SK-N-SH treated with all-trans-retinoic acid at 6 μM for 48 hours (cell line): ENCODE measurements around the gene SFXN5.

Experiments used
- ARNTL ChIP-seq: fragments of 450-650 bp; formaldehyde crosslinking; IDR thresholded peaks from 2 replicates; pipeline ENCODE4 v1.5.0; 2020; ENCODE audit warnings: low read depth, mild to moderate bottlenecking, moderate library complexity, borderline replicate concordance
- CSRNP3 ChIP-seq: fragments of 250-450 bp; sonication (Bioruptor Pico); IDR thresholded peaks from 2 replicates; pipeline ENCODE4 v1.5.1; 2021; ENCODE audit warnings: mild to moderate bottlenecking, moderate library complexity
- GLIS3 ChIP-seq: fragments of 250-450 bp; sonication (Bioruptor Pico); IDR thresholded peaks from 2 replicates; pipeline ENCODE4 v1.5.0; 2020; ENCODE audit warnings: mild to moderate bottlenecking, moderate library complexity
- ISL1 ChIP-seq: fragments of 250-450 bp; sonication (Bioruptor Pico); IDR thresholded peaks from 2 replicates; pipeline ENCODE4 v2.1.2; 2022; ENCODE audit warnings: mild to moderate bottlenecking, moderate library complexity
- RARB ChIP-seq: fragments of 250-450 bp; sonication (Bioruptor Pico); IDR thresholded peaks from 2 replicates; pipeline ENCODE4 v1.8.0; 2021; ENCODE audit warnings: mild to moderate bottlenecking, moderate library complexity
- SNAI2 ChIP-seq: fragments of 250-450 bp; sonication (Bioruptor Pico); IDR thresholded peaks from 2 replicates; pipeline ENCODE4 v1.5.0; 2020; ENCODE audit warnings: mild to moderate bottlenecking, moderate library complexity
- ZNF70 ChIP-seq: fragments of 450-650 bp; formaldehyde crosslinking; IDR thresholded peaks from 2 replicates; pipeline ENCODE4 v1.5.0; 2020; ENCODE audit warnings: mild to moderate bottlenecking, moderate library complexity
- TF ChIP-seq, protein P1 (sequence below): fragments of 250-450 bp; sonication (Bioruptor Pico); IDR thresholded peaks from 2 replicates; pipeline ENCODE4 v1.5.1; 2020; ENCODE audit warnings: low read depth, mild to moderate bottlenecking, moderate library complexity
- TF ChIP-seq, protein P2 (sequence below): fragments of 250-450 bp; sonication (Bioruptor Pico); IDR thresholded peaks from 2 replicates; pipeline ENCODE4 v1.8.0; 2021; ENCODE audit warnings: low read depth, mild to moderate bottlenecking, moderate library complexity, borderline replicate concordance

GRCh38 chr2:72955228-72956049 lies 116.1 kb downstream of the SFXN5 start:
- TF ChIP-seq ISL1 (no peak), RARB (CRISPR knock-in tag) (no peak), GLIS3 (no peak), ARNTL (CRISPR knock-in tag) (no peak), ZNF70 (CRISPR knock-in tag) (no peak), SNAI2 (CRISPR knock-in tag) (no peak), CSRNP3 (no peak)
- TF ChIP-seq, protein P1, sequence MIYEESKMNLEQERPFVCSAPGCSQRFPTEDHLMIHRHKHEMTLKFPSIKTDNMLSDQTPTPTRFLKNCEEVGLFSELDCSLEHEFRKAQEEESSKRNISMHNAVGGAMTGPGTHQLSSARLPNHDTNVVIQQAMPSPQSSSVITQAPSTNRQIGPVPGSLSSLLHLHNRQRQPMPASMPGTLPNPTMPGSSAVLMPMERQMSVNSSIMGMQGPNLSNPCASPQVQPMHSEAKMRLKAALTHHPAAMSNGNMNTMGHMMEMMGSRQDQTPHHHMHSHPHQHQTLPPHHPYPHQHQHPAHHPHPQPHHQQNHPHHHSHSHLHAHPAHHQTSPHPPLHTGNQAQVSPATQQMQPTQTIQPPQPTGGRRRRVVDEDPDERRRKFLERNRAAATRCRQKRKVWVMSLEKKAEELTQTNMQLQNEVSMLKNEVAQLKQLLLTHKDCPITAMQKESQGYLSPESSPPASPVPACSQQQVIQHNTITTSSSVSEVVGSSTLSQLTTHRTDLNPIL (CRISPR knock-in tag) = no peak
- TF ChIP-seq, protein P2, sequence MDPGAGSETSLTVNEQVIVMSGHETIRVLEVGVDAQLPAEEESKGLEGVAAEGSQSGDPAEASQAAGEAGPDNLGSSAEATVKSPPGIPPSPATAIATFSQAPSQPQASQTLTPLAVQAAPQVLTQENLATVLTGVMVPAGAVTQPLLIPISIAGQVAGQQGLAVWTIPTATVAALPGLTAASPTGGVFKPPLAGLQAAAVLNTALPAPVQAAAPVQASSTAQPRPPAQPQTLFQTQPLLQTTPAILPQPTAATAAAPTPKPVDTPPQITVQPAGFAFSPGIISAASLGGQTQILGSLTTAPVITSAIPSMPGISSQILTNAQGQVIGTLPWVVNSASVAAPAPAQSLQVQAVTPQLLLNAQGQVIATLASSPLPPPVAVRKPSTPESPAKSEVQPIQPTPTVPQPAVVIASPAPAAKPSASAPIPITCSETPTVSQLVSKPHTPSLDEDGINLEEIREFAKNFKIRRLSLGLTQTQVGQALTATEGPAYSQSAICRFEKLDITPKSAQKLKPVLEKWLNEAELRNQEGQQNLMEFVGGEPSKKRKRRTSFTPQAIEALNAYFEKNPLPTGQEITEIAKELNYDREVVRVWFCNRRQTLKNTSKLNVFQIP (CRISPR knock-in tag) = no peak
